Colon (tissue), 2 donors: ENCODE data around the gene POPDC2.

Source experiments
- FAIRE-seq: peaks from 2 replicates; lab custom pipeline; 2012; peaks lifted over from hg19 to GRCh38; lab: Jason Lieb, UNC
- donor health status: control.
- donor health status: control.

Gene POPDC2

DNA sequence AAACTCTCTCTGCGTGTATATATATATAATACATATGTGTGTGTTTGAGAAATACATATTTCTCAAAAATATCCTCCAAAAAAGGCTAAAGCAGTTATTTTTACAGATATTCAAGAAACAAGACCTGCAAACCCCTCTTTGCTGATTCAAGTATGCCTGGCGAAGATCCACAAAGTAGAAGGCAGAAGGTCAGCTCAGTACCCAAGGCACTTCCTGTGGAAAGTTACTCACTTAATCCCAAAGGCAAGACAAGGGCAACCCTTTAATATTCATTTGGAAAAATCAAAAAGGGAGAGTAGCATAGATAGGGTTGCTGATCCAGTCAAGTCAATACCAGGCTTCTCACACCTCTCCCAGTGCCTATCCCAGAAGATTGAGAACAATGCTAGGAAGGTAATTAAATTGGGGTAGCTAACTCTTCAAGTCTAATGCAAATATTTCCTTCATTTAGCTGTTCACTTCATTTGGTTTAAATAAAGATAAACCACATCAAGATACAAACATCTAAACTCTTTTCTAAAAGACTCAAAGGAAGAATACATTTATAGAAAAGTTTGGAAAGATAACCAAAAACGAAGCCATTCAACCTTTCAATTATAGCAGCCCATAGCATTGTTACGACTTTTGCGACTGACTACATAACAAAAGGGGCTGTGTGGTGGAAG is 9.6 kb upstream of the POPDC2 start:
- FAIRE-seq, result no peak

DNA sequence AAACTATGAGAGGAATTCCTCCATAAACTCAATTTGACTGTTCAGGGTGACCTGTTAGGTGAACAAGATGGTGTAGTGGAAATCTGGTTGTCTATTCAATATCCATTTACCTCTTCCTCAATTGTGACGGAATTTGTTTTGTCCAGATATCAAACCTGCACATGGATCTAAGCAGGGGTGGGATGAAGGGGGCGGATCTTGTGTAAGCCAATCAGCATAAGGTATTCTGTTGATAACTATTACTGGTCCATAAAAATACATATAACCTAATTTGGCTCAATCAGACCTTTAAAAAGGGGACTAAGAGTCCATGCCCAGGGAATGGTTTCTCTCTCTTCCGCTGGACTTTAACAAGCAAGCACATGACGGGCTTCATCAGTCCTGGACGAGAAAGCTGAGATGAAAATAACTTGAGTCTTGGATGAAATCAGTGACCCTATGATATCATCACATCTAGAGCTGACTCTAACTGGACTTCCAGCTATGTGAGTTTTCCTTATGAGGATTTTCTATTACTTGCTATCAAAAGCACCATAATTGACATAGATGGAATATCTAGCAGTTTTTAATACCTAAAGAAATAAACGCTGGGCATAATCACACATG is 5.7 kb upstream of the POPDC2 start:
- no peak for FAIRE-seq

DNA sequence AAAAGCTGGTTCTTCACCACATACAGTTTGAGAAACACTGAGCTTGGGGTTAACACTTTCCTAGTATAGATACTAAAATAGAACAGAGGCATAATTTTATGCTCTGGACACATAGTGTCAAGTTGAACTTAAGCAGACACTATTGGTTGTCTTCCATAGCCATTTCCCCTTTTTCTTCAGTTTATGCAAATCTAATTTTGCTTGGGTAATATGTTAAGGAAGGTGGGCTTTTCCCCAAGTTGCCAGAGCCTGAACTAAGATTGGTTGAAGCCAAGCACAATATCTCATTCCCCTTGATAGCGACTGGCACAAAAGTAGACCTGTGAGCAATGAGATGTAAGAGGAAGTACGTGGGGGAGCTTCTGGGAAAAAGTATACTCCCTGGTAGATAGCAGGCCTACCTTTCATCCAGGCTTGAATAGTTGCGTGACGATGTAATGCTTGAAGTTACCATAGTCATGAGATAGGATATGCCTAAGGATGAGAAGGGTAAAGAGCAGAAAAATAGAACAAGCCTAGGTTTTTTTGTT is 4.5 kb upstream of the POPDC2 start:
- no peak for FAIRE-seq

GRCh38 chr3:119664370-119664769 is 4.0 kb upstream of the POPDC2 start:
- FAIRE-seq, result no peak

DNA sequence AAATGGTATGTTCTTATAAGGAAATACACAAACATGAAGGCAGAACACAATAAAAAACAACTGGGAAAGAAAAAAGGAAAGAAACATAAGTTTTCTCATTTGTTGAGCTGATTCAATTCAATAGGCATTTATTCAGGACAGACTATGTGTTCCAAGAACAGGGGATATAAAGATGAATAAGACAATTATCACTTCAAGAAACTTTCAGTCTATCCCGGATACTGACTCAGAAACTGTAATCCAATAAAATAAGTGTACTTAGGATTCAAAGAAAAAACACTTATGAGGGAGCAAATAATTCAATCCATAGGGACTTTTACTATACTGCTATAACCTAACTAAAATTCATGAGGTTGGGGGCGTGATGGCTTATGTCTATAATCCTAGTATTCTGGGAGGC is 3.5 kb upstream of the POPDC2 start:
- FAIRE-seq, result no peak

- no peak for FAIRE-seq
These were observed 2.4 kb upstream of the POPDC2 start for GRCh38 chr3:119662604-119663373.

GRCh38 chr3:119659606-119660291 is 640 bp downstream of the POPDC2 start:
- no peak for FAIRE-seq

DNA sequence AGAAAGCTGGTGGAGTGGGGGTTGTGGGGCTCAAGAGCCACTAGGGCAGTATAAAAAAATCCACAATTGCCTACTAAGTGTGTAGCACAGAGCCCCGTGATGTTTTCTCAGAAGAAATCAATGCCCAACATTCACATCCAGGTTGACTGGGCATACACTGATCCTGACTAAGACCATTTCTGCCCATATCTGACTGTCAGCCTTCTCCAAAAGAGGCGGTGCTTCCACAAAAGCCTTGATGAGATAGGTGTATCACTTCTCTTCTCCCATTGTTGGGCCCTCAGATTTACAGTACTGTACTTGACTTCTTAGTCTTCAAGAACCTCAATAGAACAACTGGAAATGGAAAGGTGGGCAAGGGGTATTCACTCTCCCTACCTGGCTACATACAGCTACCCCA is 1.4 kb downstream of the POPDC2 start:
- no peak for FAIRE-seq

DNA sequence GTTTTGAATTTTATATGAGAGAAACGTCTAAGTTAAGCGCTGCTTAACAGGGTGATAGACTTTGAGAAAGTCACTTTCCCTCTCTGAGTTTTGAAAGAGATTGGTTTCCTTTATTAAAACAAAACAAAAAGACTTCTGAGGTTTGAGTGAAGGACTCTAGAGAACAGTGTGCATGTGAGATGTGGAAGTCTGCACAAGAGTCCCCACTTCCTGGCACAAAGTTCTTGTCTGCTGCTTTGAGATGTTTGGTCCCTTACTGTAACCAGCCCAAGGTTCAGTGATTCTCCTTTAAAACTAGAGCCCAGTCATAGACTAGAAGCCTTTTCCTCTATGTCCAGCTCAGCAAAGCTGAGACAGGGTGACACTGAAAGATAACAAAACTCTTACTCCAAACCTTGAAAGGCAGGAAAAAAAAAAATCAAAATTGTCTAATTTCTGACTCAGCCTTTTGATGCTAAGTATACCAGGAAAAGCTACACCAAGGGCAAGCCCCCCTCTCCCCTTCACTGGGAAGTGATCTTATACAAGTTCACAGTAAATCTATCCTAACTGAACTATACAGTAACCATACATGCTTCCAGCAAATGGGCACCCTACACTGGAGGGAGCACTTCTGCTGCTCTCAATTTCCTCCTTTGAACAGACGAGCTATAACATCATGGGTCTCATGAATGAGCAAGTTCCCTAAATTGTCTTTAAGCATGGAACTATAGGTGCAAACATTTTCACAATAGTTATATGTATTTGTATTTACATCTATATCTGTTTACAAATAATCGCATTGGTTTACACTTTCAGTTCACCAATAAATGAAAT is 2.3 kb downstream of the POPDC2 start:
- no peak for FAIRE-seq

DNA sequence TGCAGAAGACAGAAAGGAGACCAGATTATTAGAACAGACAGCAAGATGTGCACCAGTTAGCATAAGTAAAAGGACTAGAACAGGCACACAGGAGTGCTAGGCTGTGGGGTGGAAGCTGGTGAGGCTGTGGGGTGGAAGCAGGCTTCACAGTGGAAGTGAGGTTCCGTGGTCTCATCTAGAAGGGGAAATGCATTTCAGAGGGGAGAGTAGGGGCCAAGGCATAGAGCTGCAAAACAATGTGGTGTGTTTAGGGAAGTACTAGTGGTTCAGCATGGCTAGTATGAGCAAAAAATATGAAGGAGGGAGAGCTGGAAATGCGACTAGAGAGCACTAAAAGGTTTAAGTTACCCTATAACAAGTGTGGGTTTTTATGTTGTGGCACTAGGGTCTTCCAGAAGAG is 6.5 kb downstream of the POPDC2 start:
- FAIRE-seq, result no peak

- FAIRE-seq, result no peak
These were observed 7.9 kb downstream of the POPDC2 start for GRCh38 chr3:119652306-119653033.

- no peak for FAIRE-seq
These were observed 10.6 kb downstream of the POPDC2 start for GRCh38 chr3:119649761-119650160.

DNA sequence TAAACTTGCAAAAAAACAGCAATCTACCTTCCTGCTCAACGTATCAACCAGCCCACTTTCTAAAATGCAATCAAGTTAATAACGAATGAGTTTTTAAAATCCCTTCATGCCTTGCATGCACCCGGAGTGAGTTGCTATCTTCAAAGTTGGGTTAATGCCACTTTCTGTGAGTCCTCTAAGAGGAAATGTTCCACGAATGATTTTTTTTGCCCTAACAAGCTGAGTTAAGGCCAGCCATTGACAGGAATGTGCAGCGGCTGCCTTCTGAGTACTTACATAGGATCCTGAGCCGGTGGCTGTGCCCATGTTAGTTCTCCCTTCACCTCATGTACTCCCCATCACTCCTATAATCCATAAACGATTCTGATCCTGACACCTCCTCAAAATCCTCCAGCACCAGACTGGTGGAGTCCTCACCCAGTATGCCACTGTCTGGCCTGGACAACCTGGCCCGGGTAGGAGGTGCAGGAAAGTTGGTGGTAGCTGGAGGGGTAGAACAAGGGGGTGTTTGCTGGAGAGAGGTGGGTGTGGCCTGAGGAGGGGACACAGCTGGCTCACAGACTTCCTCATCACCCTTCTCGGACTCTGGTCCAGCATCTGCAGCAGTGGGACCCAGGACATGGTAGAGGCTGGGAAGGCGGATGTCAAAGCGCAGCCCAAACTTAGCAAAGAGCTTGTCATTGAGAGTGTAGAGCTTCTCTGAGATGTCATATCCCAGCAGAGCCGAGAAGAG is 12.4 kb downstream of the POPDC2 start:
- FAIRE-seq, result no peak

GRCh38 chr3:119647171-119647570 is 13.2 kb downstream of the POPDC2 start:
- no peak for FAIRE-seq

- FAIRE-seq, result no peak
These were observed 14.6 kb downstream of the POPDC2 start for GRCh38 chr3:119645813-119646212.

DNA sequence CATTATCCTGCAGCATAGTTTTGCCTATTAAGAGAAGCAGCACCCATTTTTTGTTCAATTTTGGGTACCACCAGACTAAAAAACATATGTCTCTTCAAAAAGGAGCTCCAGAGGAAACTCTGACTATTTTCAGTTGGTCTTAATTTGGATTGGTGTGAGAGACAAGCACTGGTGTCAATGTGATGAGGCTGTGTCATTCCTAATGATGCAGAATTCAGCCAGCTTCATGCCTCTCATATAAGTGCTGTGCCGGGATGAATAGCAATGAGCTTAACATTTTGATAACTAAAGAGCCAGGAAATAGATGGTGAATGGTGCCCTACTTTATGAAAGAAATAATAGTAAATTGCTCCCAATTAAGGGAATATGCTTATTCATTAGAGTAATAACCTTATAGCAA is 15.9 kb downstream of the POPDC2 start:
- FAIRE-seq, result no peak

DNA sequence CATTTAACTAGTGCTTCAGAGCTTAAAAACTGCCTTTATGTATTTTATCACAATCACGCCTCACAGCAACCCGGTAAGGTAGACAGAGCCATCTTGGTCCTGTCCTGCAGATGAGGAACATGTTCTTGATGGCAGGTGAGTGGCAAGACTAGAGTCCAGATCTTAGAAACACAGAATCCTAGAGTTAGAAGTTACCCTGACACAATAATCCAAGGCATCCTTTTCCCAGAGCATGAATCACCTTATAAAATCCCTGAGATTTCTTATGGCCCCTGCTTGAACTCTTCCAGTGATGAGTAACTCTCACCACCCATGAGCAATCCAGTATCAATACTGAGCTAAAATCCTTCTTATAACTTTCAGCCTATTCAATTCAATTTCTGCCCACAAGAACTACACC is 16.9 kb downstream of the POPDC2 start:
- no peak for FAIRE-seq

- FAIRE-seq, result no peak
These were observed 17.5 kb downstream of the POPDC2 start for GRCh38 chr3:119642746-119643473.

GRCh38 chr3:119641416-119641815 is 19.0 kb downstream of the POPDC2 start:
- no peak for FAIRE-seq
